IMR-90 (cell line): ENCODE results near the gene FDXR. TPM values are rescaled to one million over a fixed set of nuclear protein-coding genes. Genes with fewer than 3 reads are reported as not detected.

ENCODE experiments used
- ATAC-seq: fragments of 200-7000 bp; cut with Tn5 transposase; 2 replicates; pipeline ENCODE4 v1.9.1; 2020; ENCODE audit warnings: low read depth, mild to moderate bottlenecking, moderate library complexity
- BruUV-seq: library from RNA; stranded (reverse); fragments of 400-500 nt; replicated peaks from 2 replicates; lab custom pipeline; 2021; lab: Mats Ljungman, UMichigan
- CTCF ChIA-PET: fragments of 300-600 bp; formaldehyde crosslinking; extraction: SDS; loops from one replicate; lab custom pipeline; 2021; ENCODE audit warnings: antibody characterized with exemption; lab: Yijun Ruan, JAX
- POLR2A ChIA-PET: fragments of 300-600 bp; sonication (Branson Sonifier 250); formaldehyde crosslinking; loops from one replicate; lab custom pipeline; 2022; ENCODE audit warnings: antibody characterized with exemption; ENCODE audit not compliant: unreplicated experiment; lab: Charles Lee
- DNase-seq: peaks from one replicate; pipeline ENCODE4 v3.0.0; 2013
- H2AFZ ChIP-seq: replicated peaks from 2 replicates; pipeline ENCODE3; 2013; ENCODE audit warnings: low read length, mild to moderate bottlenecking; ENCODE audit not compliant: poor library complexity
- H2AK5ac ChIP-seq: 2 replicates; pipeline ENCODE4 v1.6.1; 2013; ENCODE audit warnings: low read depth, low read length, inconsistent platforms
- H2AK9ac ChIP-seq: replicated peaks from 2 replicates; pipeline ENCODE3; 2013; ENCODE audit warnings: mild to moderate bottlenecking, low read depth, low read length, moderate library complexity; ENCODE audit not compliant: poor library complexity
- H2BK120ac ChIP-seq: 2 replicates; pipeline ENCODE4 v1.6.1; 2013; ENCODE audit warnings: low read depth, low read length, inconsistent platforms
- H2BK15ac ChIP-seq: 3 replicates; pipeline ENCODE4 v1.6.1; 2013; ENCODE audit warnings: low read depth, low read length, inconsistent platforms
- H2BK20ac ChIP-seq: 2 replicates; pipeline ENCODE4 v1.6.1; 2013; ENCODE audit warnings: low read depth, mild to moderate bottlenecking, inconsistent platforms, low read length, moderate library complexity
- H2BK5ac ChIP-seq: 2 replicates; pipeline ENCODE4 v1.6.1; 2013; ENCODE audit warnings: mild to moderate bottlenecking, low read depth, low read length, inconsistent platforms; ENCODE audit not compliant: poor library complexity, severe bottlenecking
- H3K14ac ChIP-seq: replicated peaks from 2 replicates; pipeline ENCODE4 v1.6.1; 2013; ENCODE audit warnings: low read depth, low read length, inconsistent platforms
- H3K18ac ChIP-seq: 2 replicates; pipeline ENCODE4 v1.6.1; 2013; ENCODE audit warnings: low read depth, low read length, control low read depth
- H3K23ac ChIP-seq: 2 replicates; pipeline ENCODE4 v1.6.1; 2013; ENCODE audit warnings: low read depth, low read length, inconsistent platforms
- H3K27ac ChIP-seq: 2 replicates; pipeline ENCODE4 v1.5.1; 2013; ENCODE audit warnings: mild to moderate bottlenecking, control low read depth, low read length; ENCODE audit not compliant: insufficient read depth
- H3K27me3 ChIP-seq: 2 replicates; pipeline ENCODE4 v1.6.1; 2013; ENCODE audit warnings: low read length; ENCODE audit not compliant: control insufficient read depth, insufficient read depth
- H3K36me3 ChIP-seq: 2 replicates; pipeline ENCODE4 v1.6.1; 2013; ENCODE audit warnings: low read length, mixed read lengths; ENCODE audit not compliant: control insufficient read depth, insufficient read depth
- H3K4ac ChIP-seq: 2 replicates; pipeline ENCODE4 v1.6.1; 2013; ENCODE audit warnings: low read depth, low read length, inconsistent platforms
- H3K4me1 ChIP-seq: 2 replicates; pipeline ENCODE4 v1.6.1; 2013; ENCODE audit warnings: low read length, mixed read lengths; ENCODE audit not compliant: control insufficient read depth, insufficient read depth
- H3K4me2 ChIP-seq: 2 replicates; pipeline ENCODE4 v1.6.1; 2013; ENCODE audit warnings: low read depth, mild to moderate bottlenecking, control low read depth, low read length, moderate library complexity
- H3K4me3 ChIP-seq: 2 replicates; pipeline ENCODE4 v1.5.1; 2013; ENCODE audit warnings: low read depth, mild to moderate bottlenecking, control low read depth, low read length, moderate library complexity; ENCODE audit not compliant: insufficient read depth
- H3K56ac ChIP-seq: 2 replicates; pipeline ENCODE4 v1.6.1; 2013; ENCODE audit warnings: low read length, inconsistent platforms; ENCODE audit not compliant: insufficient read depth; ENCODE audit errors: extremely low read depth
- H3K79me1 ChIP-seq, 2 experiments: 2 replicates each; pipeline ENCODE4 v1.6.1; 2013; ENCODE audit warnings: low read length in 2 of 2, inconsistent platforms in 1 of 2, low read depth in 1 of 2
- H3K9ac ChIP-seq: 2 replicates; pipeline ENCODE4 v1.6.1; 2013; ENCODE audit warnings: low read depth, low read length, control low read depth
- H3K9me1 ChIP-seq: 2 replicates; pipeline ENCODE4 v1.6.1; 2013; ENCODE audit warnings: low read length, inconsistent platforms; ENCODE audit not compliant: insufficient read depth
- H3K9me3 ChIP-seq: 2 replicates; pipeline ENCODE4 v1.6.1; 2013; ENCODE audit warnings: low read length; ENCODE audit not compliant: control insufficient read depth, insufficient read depth
- H4K20me1 ChIP-seq: 2 replicates; pipeline ENCODE4 v1.6.1; 2013; ENCODE audit warnings: low read length, inconsistent platforms; ENCODE audit not compliant: insufficient read depth
- H4K5ac ChIP-seq: 2 replicates; pipeline ENCODE4 v1.6.1; 2013; ENCODE audit warnings: mild to moderate bottlenecking, low read depth, low read length, control low read depth
- H4K8ac ChIP-seq, 2 experiments: 2 replicates each; pipeline ENCODE4 v1.6.1; 2013; ENCODE audit warnings: low read depth in 2 of 2, low read length in 2 of 2, control low read depth in 1 of 2, inconsistent platforms in 1 of 2
- H4K91ac ChIP-seq: 2 replicates; pipeline ENCODE4 v1.6.1; 2013; ENCODE audit warnings: low read depth, low read length, inconsistent platforms; ENCODE audit not compliant: insufficient read depth
- BHLHE40 ChIP-seq: fragments of 150-350 bp; IDR thresholded peaks from 2 replicates; pipeline ENCODE4 v1.6.1; 2016; ENCODE audit warnings: mild to moderate bottlenecking, low read depth, low read length
- CEBPB ChIP-seq: IDR thresholded peaks from 2 replicates; pipeline ENCODE4 v1.6.1; 2012; ENCODE audit warnings: low read depth, low read length, improper control_type of control experiment
- CHD1 ChIP-seq: IDR thresholded peaks from 2 replicates; pipeline ENCODE4 v1.6.1; 2012; ENCODE audit warnings: low read depth, low read length, improper control_type of control experiment
- FOS ChIP-seq: fragments of 150-350 bp; IDR thresholded peaks from 2 replicates; pipeline ENCODE4 v1.6.1; 2016; ENCODE audit warnings: low read depth, low read length
- MAFK ChIP-seq: IDR thresholded peaks from 2 replicates; pipeline ENCODE4 v1.6.1; 2012; ENCODE audit warnings: low read depth, low read length, improper control_type of control experiment
- RAD21 ChIP-seq: IDR thresholded peaks from 2 replicates; pipeline ENCODE4 v1.6.1; 2012; ENCODE audit warnings: low read length, improper control_type of control experiment
- RCOR1 ChIP-seq: IDR thresholded peaks from 2 replicates; pipeline ENCODE4 v1.6.1; 2012; ENCODE audit warnings: mild to moderate bottlenecking, low read length, improper control_type of control experiment; ENCODE audit not compliant: insufficient replicate concordance
- SMC3 ChIP-seq: fragments of 150-350 bp; IDR thresholded peaks from 2 replicates; pipeline ENCODE4 v1.6.1; 2016; ENCODE audit warnings: low read depth, mild to moderate bottlenecking, antibody characterized with exemption, low read length, moderate library complexity
- WGBS, 2 experiments: methylation state at CpG; one replicate each; pipeline versions ENCODE4 v1.1.5 to v1.1.7; 2013; ENCODE audit warnings: missing lambda C conversion rate in 2 of 2; ENCODE audit not compliant: insufficient read length in 1 of 2; ENCODE audit errors: extremely low coverage in 2 of 2; 5-methylcytosine and 5-hydroxymethylcytosine counted together
- dilution Hi-C: fragments of 300-500 bp; cut with HindIII; formaldehyde crosslinking; loops from one replicate; pipeline ENCODE4 v1.14.3; 2018; ENCODE audit warnings: low sequenced_read_pairs; ENCODE audit not compliant: unreplicated experiment
- in situ Hi-C: fragments of 300-500 bp; cut with MboI; formaldehyde crosslinking; loops from 3 replicates; pipeline ENCODE4 v1.14.3; 2019; ENCODE audit warnings: low sequenced_read_pairs, inconsistent platforms, mixed read lengths
- intact Hi-C: fragments of 100-400 bp; cut with micrococcal nuclease; formaldehyde crosslinking; loops from 2 replicates; pipeline ENCODE4 v1.10.0; 2022
- polyA plus RNA-seq, 3 experiments: library from polyadenylated mRNA; depleted of rRNA; stranded (reverse); fragments of >200 nt; gene quantifications; 2 replicates each; pipeline ENCODE4 v1.2.3, GENCODE V29; 2012; ENCODE audit warnings: low replicate concordance in 1 of 3
- total RNA-seq: library from RNA; depleted of rRNA; stranded (reverse); fragments of >200 nt; gene quantifications from 2 replicates; pipeline ENCODE4 v1.2.3, GENCODE V29; 2012

The FDXR gene
- total and polyA plus RNA-seq, 2 of the 4 experiments (the other 2 are of a cell fraction) = 12.4 to 18.6 TPM

DNA sequence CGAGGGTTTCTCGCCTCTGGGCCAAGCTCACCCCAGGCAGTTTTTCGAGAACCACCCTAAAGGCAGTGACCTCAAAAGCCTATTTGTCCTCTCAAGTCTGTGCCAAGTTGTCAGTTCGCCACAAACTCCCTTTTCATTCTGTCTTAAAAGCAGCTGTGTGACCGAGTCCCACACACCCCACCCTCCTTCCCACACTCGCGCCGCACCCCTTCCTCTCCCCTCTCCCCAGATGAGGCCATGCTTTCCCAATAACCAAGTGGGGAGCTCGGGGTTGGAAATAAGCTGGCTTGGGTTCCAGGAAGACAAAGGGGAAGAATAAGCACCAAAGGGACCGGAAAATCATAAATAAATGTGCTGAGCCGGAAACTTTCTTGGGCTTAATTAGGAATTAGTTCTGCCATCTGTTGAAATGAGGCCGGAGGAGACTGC, 49.8 kb downstream of the FDXR start:
- POLR2A ChIA-PET = interaction anchor here (0.5 kb wide), 1 partner anchor 322 kb away, joined by 4 read pairs; no protein-coding TSS in a partner anchor

More for the DNA sequence above, 49.8 kb downstream of the FDXR start:
- Histone ChIP-seq H3K4me3 (no peak overlapping the region), H3K9me3 (no peaks in the 10 kb centered on the region), H3K9me1 (0 out of 2 replicates have a peak, but pooled peaks cover 3% of the 10 kb centered on the region), H3K79me1 (no peaks in the 10 kb centered on the region), H3K18ac (no peak overlapping the region), H2BK120ac (no peak overlapping the region), H3K4me2 (no peak overlapping the region), H4K8ac (no peak overlapping the region), H2AK5ac (no peak overlapping the region), H3K36me3 (peaks cover 11% of the 10 kb centered on the region), H2AK9ac (no peak overlapping the region), H3K9ac (no peak overlapping the region), H2BK20ac (no peak overlapping the region), H3K27me3 (no peaks in the 10 kb centered on the region), H3K23ac (no peak overlapping the region), H4K5ac (no peak overlapping the region), H4K20me1 (no peaks in the 10 kb centered on the region), H3K4ac (no peak overlapping the region), H2AFZ (no peak overlapping the region), H2BK15ac (no peak overlapping the region), H2BK5ac (no peak overlapping the region), H3K56ac (no peak overlapping the region), H3K14ac (no peak overlapping the region), H3K27ac (no peak overlapping the region), H3K4me1 (no peaks in the 10 kb centered on the region), H4K91ac (no peak overlapping the region)
- no TSS peak for BruUV-seq
- TF ChIP-seq SMC3 = no peak
- TF ChIP-seq FOS = no peak
- TF ChIP-seq RAD21 = no peak
- TF ChIP-seq CEBPB = no peak
- no peak for TF ChIP-seq BHLHE40
- no peak for TF ChIP-seq CHD1
- TF ChIP-seq RCOR1 = no peak
- TF ChIP-seq MAFK = no peak
- intact Hi-C loops (no loop called here), dilution Hi-C loops (no loop called here), in situ Hi-C loops (no loop called here)
- ATAC-seq (no peak), DNase-seq (no peak)
- CTCF ChIA-PET = no interaction called here
- WGBS, 2 experiments = 62% methylated on average over 5 of the region's 12 CpGs; no CpG with 5 or more reads in 1 of the 2 experiments
